NCI-H2029 treated with DMSO at 0.1 percent for 48 hours (cell line): Measurements from ENCODE around the gene PTPRN2.

Experiments used
- DNase-seq: peaks from one replicate; lab custom pipeline; 2025; lab: John Stamatoyannopoulos, UW

PTPRN2 gene

DNA sequence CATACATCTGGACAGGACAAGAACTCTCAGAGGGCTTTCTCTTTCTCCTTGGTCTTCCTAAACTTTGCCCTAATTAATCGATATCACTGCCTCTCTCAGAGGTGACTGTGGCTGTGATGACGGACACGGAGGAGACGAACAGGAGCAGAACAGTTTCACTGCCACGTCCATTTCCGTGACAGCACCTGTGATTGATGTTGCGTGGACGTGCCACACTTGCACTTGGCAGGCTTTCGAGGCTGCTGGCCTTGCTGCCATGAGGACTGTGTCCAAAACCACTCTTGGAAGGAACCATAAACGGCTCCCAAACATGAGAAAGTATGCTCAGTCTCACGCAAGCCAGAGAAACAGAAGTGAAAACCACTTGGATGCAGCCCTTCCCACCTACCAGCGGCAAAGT is 942.7 kb downstream of the PTPRN2 start:
- DNase-seq: no peak

- no peak for DNase-seq
These were observed 944.1 kb downstream of the PTPRN2 start for GRCh38 chr7:157643525-157643970.

GRCh38 chr7:157641866-157642265 is 945.8 kb downstream of the PTPRN2 start:
- DNase-seq: no peak

DNA sequence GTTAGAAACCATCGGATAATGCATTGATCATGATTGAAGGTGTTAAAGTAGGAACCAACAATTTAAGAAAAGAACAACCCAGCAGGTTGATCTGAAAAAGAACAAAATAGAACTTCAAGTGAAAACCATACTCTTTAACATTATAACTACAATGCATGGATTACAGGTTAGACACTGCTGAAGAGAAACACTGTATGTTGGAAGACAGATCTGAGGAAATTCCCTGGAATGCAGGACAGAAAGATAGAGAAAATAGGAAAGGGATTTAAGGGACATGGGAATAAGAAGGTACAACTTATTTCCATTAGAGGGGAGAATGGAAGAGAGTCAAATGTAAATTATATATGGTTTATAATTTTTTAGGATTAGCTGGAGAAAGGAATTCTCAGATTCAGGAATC is 947.5 kb downstream of the PTPRN2 start:
- DNase-seq: no peak

DNA sequence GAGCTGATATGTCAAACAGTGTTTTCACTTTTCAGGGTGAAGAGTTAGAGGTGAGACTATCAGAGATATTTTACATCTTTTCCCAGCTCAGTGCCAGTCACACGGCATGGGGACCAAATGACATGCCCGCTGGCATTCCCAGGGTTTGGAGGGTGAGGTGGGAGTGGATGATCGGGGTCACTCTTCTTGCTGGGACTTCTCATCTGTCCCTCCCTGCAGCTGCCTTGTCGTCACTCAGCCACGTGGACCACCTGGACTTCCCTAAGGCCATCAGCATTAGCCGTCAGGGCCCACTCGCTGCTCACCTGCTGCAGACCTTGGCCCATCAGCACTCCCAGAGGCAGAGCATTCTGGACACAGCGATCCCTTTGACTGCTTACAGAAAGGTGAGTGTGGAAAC is 949.1 kb downstream of the PTPRN2 start:
- DNase-seq: no peak

DNA sequence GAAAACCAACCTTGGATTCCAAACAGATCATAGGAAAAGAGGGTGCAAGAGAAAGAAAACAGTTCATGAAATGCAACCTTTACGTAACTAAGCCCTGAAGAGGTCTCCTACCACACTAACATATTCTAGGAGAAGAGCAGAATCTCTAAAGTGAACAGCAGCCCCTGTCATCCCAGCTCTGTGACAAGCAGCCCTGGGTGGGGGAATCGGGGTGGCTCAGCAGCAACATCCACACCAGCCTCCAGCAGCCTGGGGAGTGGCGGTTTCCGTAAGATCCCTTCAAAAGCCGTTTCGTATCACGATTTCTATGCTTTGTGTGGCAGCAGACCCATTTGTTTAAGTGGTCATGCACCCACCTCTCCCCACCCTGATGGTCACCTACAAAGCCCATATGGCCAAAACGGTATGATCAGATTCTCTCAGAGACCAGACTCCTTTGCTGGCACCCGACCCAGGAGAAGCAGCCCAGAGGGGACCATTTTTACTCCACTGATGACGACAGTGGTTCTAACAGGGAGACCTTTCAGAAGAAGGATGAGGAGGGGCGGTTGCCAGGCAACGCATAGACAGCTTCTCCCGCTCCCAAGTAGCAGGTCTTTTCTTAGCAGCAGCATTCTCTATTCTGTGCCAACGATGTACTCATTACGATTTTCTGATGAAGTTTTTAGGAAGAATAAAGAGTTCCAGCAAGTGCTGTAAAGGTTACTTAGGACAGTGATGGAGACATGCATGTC is 950.2 kb downstream of the PTPRN2 start:
- no peak for DNase-seq

DNA sequence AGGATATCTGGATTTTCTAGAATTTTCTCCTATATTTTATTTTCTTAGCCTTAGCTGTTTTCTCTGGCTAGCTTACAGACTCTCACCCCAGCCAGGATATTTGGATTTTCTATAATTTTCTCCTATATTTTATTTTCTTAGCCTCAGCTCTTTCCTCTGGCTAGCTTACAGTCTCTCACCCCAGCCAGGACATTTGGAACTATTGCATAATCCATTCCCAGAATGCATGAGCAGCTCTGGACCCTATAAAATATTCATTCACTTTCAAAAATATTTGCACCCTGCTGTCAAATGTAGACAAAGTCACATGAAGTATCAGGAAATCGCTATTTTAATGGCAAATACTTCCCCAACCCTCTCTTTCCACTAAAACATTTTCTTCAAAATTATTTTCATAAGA is 952.0 kb downstream of the PTPRN2 start:
- DNase-seq: no peak

- DNase-seq: no peak
These were observed 952.5 kb downstream of the PTPRN2 start for GRCh38 chr7:157635148-157635500.

GRCh38 chr7:157634401-157635147 is 953.0 kb downstream of the PTPRN2 start:
- DNase-seq: no peak

DNA sequence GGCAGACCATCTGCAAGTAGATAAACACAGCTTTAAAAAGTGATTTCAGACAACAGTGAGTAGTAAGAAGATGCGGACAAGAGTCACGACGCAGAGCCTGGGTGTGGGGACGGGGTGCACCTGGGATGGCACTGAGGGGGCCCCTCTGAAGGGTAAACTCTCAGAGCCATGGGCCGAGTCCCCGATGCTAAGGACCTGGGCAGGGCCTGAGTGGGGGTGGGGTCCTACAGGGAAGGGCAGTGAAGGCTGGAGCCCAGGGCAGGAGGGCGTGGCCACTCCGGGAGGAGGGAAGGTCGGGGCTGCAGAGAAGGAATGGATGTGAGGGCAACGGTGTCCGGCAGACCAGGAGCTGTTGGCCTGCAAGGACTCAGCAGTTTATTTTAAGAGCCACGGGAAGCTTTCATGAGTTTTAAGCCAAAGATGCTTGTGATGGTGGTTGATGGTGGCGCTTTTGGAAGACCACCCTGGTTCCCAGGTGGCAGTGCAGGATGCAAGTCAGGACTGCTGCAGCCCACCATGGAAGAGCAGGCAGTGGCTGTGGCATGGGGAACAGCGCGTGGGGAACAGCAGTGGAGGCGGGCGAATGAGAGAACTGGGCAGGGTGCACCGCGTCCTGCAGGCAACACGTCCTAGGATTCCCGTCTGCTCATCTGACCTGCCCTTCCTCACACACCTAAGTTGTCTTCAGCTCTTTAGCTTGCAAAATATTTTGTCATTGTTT is 954.0 kb downstream of the PTPRN2 start:
- no peak for DNase-seq

- no peak for DNase-seq
These were observed 957.2 kb downstream of the PTPRN2 start for GRCh38 chr7:157630301-157630853.

GRCh38 chr7:157628456-157628855 is 959.2 kb downstream of the PTPRN2 start:
- no peak for DNase-seq

DNA sequence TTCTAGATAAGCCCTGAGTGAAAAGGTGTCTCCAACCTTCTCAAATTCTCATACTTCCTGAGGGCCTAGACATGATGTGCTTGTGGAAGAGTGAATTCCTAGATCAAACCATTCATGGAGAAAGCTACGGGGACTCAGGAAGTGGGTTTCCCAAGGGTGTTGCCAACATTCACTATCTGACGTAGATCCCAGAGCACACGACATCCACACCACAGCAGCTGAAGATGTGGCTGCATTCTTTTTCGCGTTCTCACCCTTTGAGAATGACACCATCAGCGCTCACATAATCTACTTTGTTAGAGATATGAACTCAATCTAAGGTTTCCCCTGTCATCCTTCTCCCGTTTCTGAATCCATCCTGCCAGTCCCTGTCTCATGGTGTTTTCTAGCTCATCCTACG is 960.0 kb downstream of the PTPRN2 start:
- no peak for DNase-seq

- DNase-seq: no peak
These were observed 960.6 kb downstream of the PTPRN2 start for GRCh38 chr7:157627033-157627432.

DNA sequence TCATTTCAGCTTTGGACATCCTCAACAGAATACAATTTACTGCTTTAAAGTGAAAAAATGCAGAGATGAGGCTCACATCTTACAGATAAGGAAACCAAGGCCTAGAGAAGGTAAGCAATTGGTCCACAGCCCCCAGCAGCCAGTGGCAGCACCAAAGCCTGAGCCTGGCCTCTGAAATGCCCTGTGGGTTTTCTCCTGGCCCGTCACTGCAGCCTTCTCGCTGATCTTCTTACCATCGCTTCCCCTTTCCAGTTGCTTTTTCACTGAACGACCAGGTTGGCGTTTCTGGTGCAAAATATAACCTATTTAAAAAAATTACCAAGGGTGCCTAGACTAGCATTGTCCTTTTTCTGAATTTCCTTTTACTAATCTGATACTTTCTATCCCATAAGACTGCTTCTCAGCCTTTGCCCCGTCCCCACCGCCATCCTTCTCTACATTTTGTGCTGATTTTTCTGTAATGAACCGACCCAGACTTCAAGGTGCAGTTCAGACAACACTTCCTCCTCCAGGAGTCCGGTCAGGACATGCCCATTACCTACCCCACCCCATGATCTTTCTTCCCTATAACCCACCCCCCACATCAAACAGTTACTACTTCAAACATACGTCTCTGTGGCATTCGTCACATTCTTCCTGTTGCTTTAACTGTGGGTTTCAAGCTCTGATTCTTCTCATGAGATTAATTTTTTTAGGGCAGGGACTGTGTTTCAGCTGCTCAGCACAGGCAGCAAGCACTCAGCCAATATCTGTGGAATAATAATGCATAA is 961.5 kb downstream of the PTPRN2 start:
- DNase-seq: no peak

GRCh38 chr7:157623556-157623955 is 964.1 kb downstream of the PTPRN2 start:
- no peak for DNase-seq

GRCh38 chr7:157622408-157623205 is 965.0 kb downstream of the PTPRN2 start:
- DNase-seq: no peak

DNA sequence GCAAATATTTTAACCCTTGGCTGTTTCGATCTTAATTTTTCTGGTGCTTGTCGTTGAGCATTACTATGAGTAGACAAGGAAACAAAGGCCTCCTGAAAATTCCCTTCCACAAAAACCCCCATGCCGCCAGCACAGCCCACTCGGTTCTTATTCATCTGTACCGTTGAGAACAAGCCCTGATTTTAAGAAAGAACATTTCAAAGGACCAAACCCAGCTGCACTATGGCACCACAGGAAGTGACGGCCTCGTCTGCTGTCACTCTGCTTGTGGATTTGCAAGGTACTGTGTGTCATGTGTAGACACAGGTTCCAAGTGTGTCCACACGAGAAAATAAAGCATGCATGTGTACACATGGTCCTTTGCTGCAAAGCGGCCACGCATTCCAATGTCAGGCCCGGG is 965.6 kb downstream of the PTPRN2 start:
- no peak for DNase-seq

DNA sequence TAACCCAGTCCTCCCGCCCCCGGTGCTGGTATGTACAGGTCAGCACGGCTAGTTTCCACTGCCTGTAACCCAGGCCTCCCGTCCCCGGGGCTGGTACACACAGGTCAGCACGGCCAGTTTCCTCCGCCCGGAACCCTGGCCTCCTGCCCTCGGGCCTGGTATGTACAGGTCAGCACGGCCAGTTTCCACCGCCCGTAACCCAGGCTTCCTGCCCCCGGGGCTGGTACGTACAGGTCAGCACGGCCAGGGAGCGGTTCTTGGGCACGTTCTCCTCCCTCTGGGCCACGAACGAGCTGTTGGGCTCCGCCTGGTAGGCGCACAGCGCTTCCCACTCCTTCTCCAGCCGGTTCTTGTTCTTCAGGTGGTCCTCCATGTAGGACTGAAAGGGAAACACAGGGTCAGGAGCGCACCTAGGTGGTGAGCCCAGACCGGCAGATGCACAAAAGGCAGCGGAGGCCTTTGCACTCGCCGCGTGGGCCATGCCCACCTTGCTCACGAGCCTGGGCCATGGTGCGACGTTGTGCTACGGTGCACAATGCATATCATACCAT is 966.4 kb downstream of the PTPRN2 start:
- no peak for DNase-seq

DNA sequence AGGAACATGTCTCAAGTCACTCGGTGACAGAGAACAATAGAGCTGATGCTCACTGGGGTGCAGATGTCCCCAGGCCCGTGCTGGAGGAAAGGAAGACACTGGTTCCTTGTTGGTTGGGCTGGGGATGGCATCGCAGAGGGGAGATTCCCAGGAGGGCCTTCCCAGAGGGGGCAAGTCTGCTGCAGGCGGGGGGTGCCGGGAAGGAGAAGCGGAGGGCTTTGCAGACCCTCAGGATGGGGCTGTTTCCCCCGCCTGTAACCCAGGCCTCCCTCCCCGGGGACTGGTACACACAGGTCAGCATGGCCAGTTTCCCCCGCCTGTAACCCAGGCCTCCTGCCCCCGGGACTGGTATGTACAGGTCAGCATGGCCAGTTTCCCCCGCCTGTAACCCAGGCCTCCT is 967.0 kb downstream of the PTPRN2 start:
- DNase-seq: no peak
